HG02571 (cell line): ENCODE measurements around the gene CDH5.
"Not testable (repeated sequence)": the region's sequence is repeated elsewhere in the genome, so short reads cannot be mapped to it uniquely, and the experiment has no call there.

Experiments
- ATAC-seq: cut with Tn5 transposase; IDR thresholded peaks from one replicate; pipeline ENCODE4 v1.9.1; 2021; ENCODE audit warnings: mild to moderate bottlenecking, moderate library complexity; ENCODE audit not compliant: unreplicated experiment

Gene CDH5

GRCh38 chr16:66434619-66435430 lies 68.3 kb downstream of the CDH5 start:
- no peak for ATAC-seq

GRCh38 chr16:66435896-66436295 lies 69.4 kb downstream of the CDH5 start:
- ATAC-seq = no peak

- ATAC-seq = no peak
Observed at GRCh38 chr16:66437391-66437945, 71.0 kb downstream of the CDH5 start.

- ATAC-seq = no peak
Observed at GRCh38 chr16:66438536-66438935, 72.0 kb downstream of the CDH5 start.

GRCh38 chr16:66439051-66439730 lies 72.7 kb downstream of the CDH5 start:
- no peak for ATAC-seq

GRCh38 chr16:66440271-66440802 lies 73.8 kb downstream of the CDH5 start:
- no peak for ATAC-seq

GRCh38 chr16:66440970-66441369 lies 74.5 kb downstream of the CDH5 start:
- no peak for ATAC-seq

- ATAC-seq = no peak
Observed at GRCh38 chr16:66441586-66442375, 75.3 kb downstream of the CDH5 start.

GRCh38 chr16:66442502-66443268 lies 76.2 kb downstream of the CDH5 start:
- ATAC-seq = no peak

- ATAC-seq = no peak
Observed at GRCh38 chr16:66443269-66443652, 76.8 kb downstream of the CDH5 start.

GRCh38 chr16:66444049-66444481 lies 77.6 kb downstream of the CDH5 start:
- ATAC-seq = no peak

- no peak for ATAC-seq
Observed at GRCh38 chr16:66446737-66447136, 80.2 kb downstream of the CDH5 start.

GRCh38 chr16:66447491-66447890 lies 81.0 kb downstream of the CDH5 start:
- no peak for ATAC-seq

- no peak for ATAC-seq
Observed at GRCh38 chr16:66451548-66451947, 85.1 kb downstream of the CDH5 start.

GRCh38 chr16:66453230-66453629 lies 86.7 kb downstream of the CDH5 start:
- ATAC-seq = not testable (repeated sequence)
